ENCODE data around the gene KCNN3.
"Not testable (repeated sequence)": the region's sequence is repeated elsewhere in the genome, so short reads cannot be mapped to it uniquely, and the experiment has no call there.

Gene KCNN3

GRCh38 chr1:154870115-154870571 is at the start of gene KCNN3:
Gene KCNN3, minus strand, starts transcription at chr1:154870281. Its CDS starts 317 bp downstream, at chr1:154869964.
- peak; percentile 83 for DNase-seq

GRCh38 chr1:154913273-154913672 is 43.2 kb upstream of the KCNN3 start:
- DNase-seq: no peak

GRCh38 chr1:154912755-154913154 is 42.7 kb upstream of the KCNN3 start:
- DNase-seq: no peak

GRCh38 chr1:154911691-154912550 is 41.8 kb upstream of the KCNN3 start:
- no peak for DNase-seq

GRCh38 chr1:154910851-154911250 is 40.8 kb upstream of the KCNN3 start:
- DNase-seq: no peak

- DNase-seq: no peak
Measured at GRCh38 chr1:154908937-154909336, 38.9 kb upstream of the KCNN3 start.

GRCh38 chr1:154908129-154908528 is 38.0 kb upstream of the KCNN3 start:
- DNase-seq: not testable (repeated sequence)

GRCh38 chr1:154906621-154907081 is 36.6 kb upstream of the KCNN3 start:
- no peak for DNase-seq

GRCh38 chr1:154902938-154903566 is 33.0 kb upstream of the KCNN3 start:
- no peak for DNase-seq

GRCh38 chr1:154901591-154901990 is 31.5 kb upstream of the KCNN3 start:
- DNase-seq: no peak

- DNase-seq: no peak
Measured at GRCh38 chr1:154899041-154899440, 29.0 kb upstream of the KCNN3 start.

- no peak for DNase-seq
Measured at GRCh38 chr1:154896771-154897286, 26.7 kb upstream of the KCNN3 start.

- no peak for DNase-seq
Measured at GRCh38 chr1:154895798-154896197, 25.7 kb upstream of the KCNN3 start.

GRCh38 chr1:154891452-154891851 is 21.4 kb upstream of the KCNN3 start:
- DNase-seq: no peak

- no peak for DNase-seq
Measured at GRCh38 chr1:154888757-154889156, 18.7 kb upstream of the KCNN3 start.

- no peak for DNase-seq
Measured at GRCh38 chr1:154886281-154887015, 16.4 kb upstream of the KCNN3 start.

- peak; percentile 11 for DNase-seq
Measured at GRCh38 chr1:154884869-154885701, 15.0 kb upstream of the KCNN3 start.

GRCh38 chr1:154883919-154884868 is 14.1 kb upstream of the KCNN3 start:
- DNase-seq: no peak

- no peak for DNase-seq
Measured at GRCh38 chr1:154881820-154882535, 11.9 kb upstream of the KCNN3 start.

- no peak for DNase-seq
Measured at GRCh38 chr1:154880671-154881070, 10.6 kb upstream of the KCNN3 start.

All from NCI-H2029 treated with DMSO at 0.1 percent for 48 hours (cell line).